ENCODE results near the gene RASAL3. TPM values are rescaled to one million over a fixed set of nuclear protein-coding genes. Genes with fewer than 3 reads are reported as not detected.

The RASAL3 gene
- total and polyA plus RNA-seq, 2 of the 8 experiments (the other 6 are each of a cell fraction or from before 2014, with no cell fraction given) = 0.19 to 0.63 TPM

GRCh38 chr19:15418579-15419412 is 45.5 kb downstream of the RASAL3 start, which contains the start of gene AKAP8L (continued):
- peak; percentile 78 to 81 for TF ChIP-seq RAD21 (IDR thresholded peaks at IDR 0.05 in 1 of 2, conservative IDR thresholded peaks at IDR 0.05 in 1 of 2; ENCODE audit: low read depth in 2 of 2, low read length in 2 of 2)

All from H1 (cell line).